Fibroblast of lung (primary cell): Measurements from ENCODE around the gene LDLRAD3. TPM values are rescaled to one million over a fixed set of nuclear protein-coding genes. Genes with fewer than 3 reads are reported as not detected.

ENCODE experiments used
- DNase-seq, 2 donors: peaks; one replicate each; pipeline versions ENCODE4 v3.0.0 to v3.0.0-alpha.2; 2010; ENCODE audit warnings: low read depth in 2 of 2
- H2AFZ ChIP-seq: 2 replicates; pipeline ENCODE4 v1.5.1; 2012; ENCODE audit warnings: low read length, control low read depth, inconsistent platforms
- H3K27ac ChIP-seq: 2 replicates; pipeline ENCODE4 v1.5.1; 2011; ENCODE audit warnings: low read length, control low read depth; ENCODE audit not compliant: insufficient read depth
- H3K27me3 ChIP-seq: 2 replicates; pipeline ENCODE4 v1.5.1; 2011; ENCODE audit warnings: mild to moderate bottlenecking, low read length; ENCODE audit not compliant: control insufficient read depth, insufficient read depth
- H3K36me3 ChIP-seq: 2 replicates; pipeline ENCODE4 v1.5.1; 2011; ENCODE audit warnings: low read length; ENCODE audit not compliant: control insufficient read depth, insufficient read depth
- H3K4me1 ChIP-seq: 2 replicates; pipeline ENCODE4 v1.5.1; 2011; ENCODE audit warnings: low read length; ENCODE audit not compliant: control insufficient read depth, insufficient read depth; ENCODE audit errors: extremely low read depth
- H3K4me2 ChIP-seq: 2 replicates; pipeline ENCODE4 v1.5.1; 2011; ENCODE audit warnings: low read length, control low read depth; ENCODE audit not compliant: insufficient read depth; ENCODE audit errors: extremely low read depth
- H3K4me3 ChIP-seq, 4 experiments: fragments of 200-600 bp in 1 of 4; sonication (generic) in 1 of 4; replicated peaks in 1 of 4; 2 replicates each; pipeline ENCODE4 v1.5.1; 2011 to 2016; ENCODE audit warnings: low read length in 4 of 4, low read depth in 3 of 4, mild to moderate bottlenecking in 3 of 4, control low read depth in 2 of 4, inconsistent platforms in 1 of 4, mixed read lengths in 1 of 4; ENCODE audit not compliant: insufficient read depth in 1 of 4; ENCODE audit errors: control extremely low read depth in 1 of 4
- H3K79me2 ChIP-seq: 2 replicates; pipeline ENCODE4 v1.5.1; 2012; ENCODE audit warnings: mild to moderate bottlenecking, low read length, inconsistent platforms; ENCODE audit not compliant: control insufficient read depth, insufficient read depth
- H3K9ac ChIP-seq: 2 replicates; pipeline ENCODE4 v1.5.1; 2011; ENCODE audit warnings: mild to moderate bottlenecking, low read length, control low read depth; ENCODE audit not compliant: insufficient read depth
- H3K9me3 ChIP-seq: 2 replicates; pipeline ENCODE4 v1.5.1; 2012; ENCODE audit warnings: low read depth, low read length; ENCODE audit not compliant: control insufficient read depth, insufficient read depth
- H4K20me1 ChIP-seq: 2 replicates; pipeline ENCODE4 v1.5.1; 2011; ENCODE audit warnings: low read length; ENCODE audit not compliant: control insufficient read depth, insufficient read depth; ENCODE audit errors: extremely low read depth
- CTCF ChIP-seq, 2 donors: IDR thresholded peaks in 1 of 2; conservative IDR thresholded peaks in 1 of 2; 1 replicate in 1 of 2; 2 replicates in 1 of 2; pipeline ENCODE4 v1.5.1; 2011 to 2012; ENCODE audit warnings: low read length in 2 of 2, control low read depth in 1 of 2, inconsistent platforms in 1 of 2, low read depth in 1 of 2, mild to moderate bottlenecking in 1 of 2
- EZH2 ChIP-seq: IDR thresholded peaks from 2 replicates; pipeline ENCODE4 v1.5.1; 2012; ENCODE audit warnings: low read length, control low read depth, mild to moderate bottlenecking; ENCODE audit errors: missing control alignments
- polyA plus RNA-seq, 2 donors: library from polyadenylated mRNA; depleted of rRNA in 1 of 2; stranded (reverse) in 1 of 2; unstranded in 1 of 2; fragments of >200 nt; gene quantifications; 2 replicates each; pipeline ENCODE4 v1.2.1, GENCODE V29; 2011 to 2012; ENCODE audit warnings: missing spikeins in 1 of 2
- total RNA-seq: library from RNA; depleted of rRNA; stranded (reverse); fragments of >200 nt; gene quantifications from 2 replicates; pipeline ENCODE4 v1.2.1, GENCODE V29; 2014

The LDLRAD3 gene
- total and polyA plus RNA-seq, 2 donors (not counting 1 experiment from before 2014, with no cell fraction given) = 3.8 to 7.8 TPM

DNA sequence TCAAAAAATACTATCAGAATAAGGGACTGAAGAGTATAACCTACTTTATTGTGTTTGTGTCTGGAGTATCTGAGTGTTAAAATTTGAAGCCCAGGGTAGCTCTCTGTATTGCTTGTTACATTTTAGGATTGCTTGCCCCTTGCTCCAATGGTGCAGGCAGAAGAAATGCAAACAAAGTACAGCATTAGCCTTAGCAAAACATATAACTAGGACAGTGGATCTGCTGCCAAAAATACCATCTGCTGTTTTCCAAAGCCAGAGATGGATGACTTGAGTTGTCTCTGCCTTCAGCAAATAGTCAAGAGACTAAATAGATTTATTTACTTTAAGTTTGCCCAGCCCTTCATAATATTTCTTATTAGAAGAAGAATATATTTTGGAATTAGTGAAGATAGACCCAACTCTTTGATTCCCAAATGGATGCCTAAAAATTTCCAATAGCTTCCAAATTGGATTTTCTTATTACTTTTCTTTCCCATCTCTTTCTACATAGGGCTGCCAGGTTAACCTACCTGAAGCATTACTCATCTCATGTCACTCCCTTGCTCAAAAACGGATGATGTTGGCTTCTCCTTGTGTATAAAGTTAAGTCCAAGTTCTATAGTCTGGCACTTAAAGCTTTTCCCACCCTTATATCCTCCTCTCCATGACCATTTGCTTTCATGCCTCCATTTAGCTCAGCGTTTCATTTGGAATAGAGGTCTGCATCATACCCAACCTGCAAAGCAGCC lies 66.3 kb downstream of the LDLRAD3 start:
- H3K79me2 ChIP-seq = no peaks in the 10 kb centered on the region
- no peaks in the 10 kb centered on the region for H4K20me1 ChIP-seq
- H3K4me3 ChIP-seq = peak overlapping the region in 1 of 4 experiments; percentile 43
- H3K36me3 ChIP-seq = no peaks in the 10 kb centered on the region
- no peak overlapping the region for H3K27ac ChIP-seq
- no peak overlapping the region for H2AFZ ChIP-seq
- DNase-seq = peak; percentile 31 to 80
- no peaks in the 10 kb centered on the region for H3K27me3 ChIP-seq
- TF ChIP-seq EZH2 (no peak), CTCF (conservative IDR thresholded peaks at IDR 0.05 in 1 of 2, IDR thresholded peaks at IDR 0.05 in 1 of 2; ENCODE audit: low read depth in 1 of 2, low read length in 2 of 2) (no peak)
- H3K4me2 ChIP-seq = peak overlapping the region; percentile 68
- H3K9me3 ChIP-seq = no peaks in the 10 kb centered on the region
- no peak overlapping the region for H3K9ac ChIP-seq
- peaks cover 11% of the 10 kb centered on the region for H3K4me1 ChIP-seq

- Histone ChIP-seq H3K4me1 (peaks cover 11% of the 10 kb centered on the region), H3K79me2 (no peaks in the 10 kb centered on the region), H3K4me2 (no peak overlapping the region), H3K9ac (no peak overlapping the region), H3K4me3 (no peak overlapping the region), H4K20me1 (no peaks in the 10 kb centered on the region), H3K36me3 (no peaks in the 10 kb centered on the region), H2AFZ (no peak overlapping the region), H3K9me3 (no peaks in the 10 kb centered on the region), H3K27ac (no peak overlapping the region), H3K27me3 (no peaks in the 10 kb centered on the region)
- TF ChIP-seq CTCF (conservative IDR thresholded peaks at IDR 0.05 in 1 of 2, IDR thresholded peaks at IDR 0.05 in 1 of 2; ENCODE audit: low read depth in 1 of 2, low read length in 2 of 2) (no peak), EZH2 (no peak)
- no peak for DNase-seq
Measured at GRCh38 chr11:36011574-36011973, 67.7 kb downstream of the LDLRAD3 start.

DNA sequence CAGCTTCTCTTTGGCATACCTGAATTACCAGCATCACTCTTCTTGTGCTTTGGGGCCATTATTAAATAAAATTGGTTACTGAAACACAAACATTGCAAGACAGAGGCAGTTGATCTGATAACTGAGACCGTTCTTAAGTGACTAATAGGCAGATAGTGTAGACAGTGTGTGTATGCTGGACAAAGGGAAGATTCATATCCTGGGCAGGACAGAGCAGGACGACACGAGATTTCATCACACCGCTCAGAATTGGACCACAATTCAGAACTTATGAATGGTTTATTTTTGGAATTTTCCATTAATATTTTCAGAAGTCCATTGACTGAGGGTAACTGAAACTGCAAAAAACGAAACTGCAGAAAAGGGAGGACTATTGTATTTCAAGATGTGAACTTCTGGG lies 68.6 kb downstream of the LDLRAD3 start:
- Histone ChIP-seq H3K79me2 (no peaks in the 10 kb centered on the region), H3K27ac (no peak overlapping the region), H3K4me1 (peaks cover 11% of the 10 kb centered on the region), H3K36me3 (no peaks in the 10 kb centered on the region), H3K9ac (no peak overlapping the region), H3K27me3 (no peaks in the 10 kb centered on the region), H2AFZ (no peak overlapping the region), H3K9me3 (no peaks in the 10 kb centered on the region), H3K4me2 (peak overlapping the region; percentile 47), H4K20me1 (no peaks in the 10 kb centered on the region), H3K4me3 (peak overlapping the region in 1 of 4 experiments; percentile 10)
- DNase-seq = peak; percentile 48 to 57
- TF ChIP-seq EZH2 (no peak), CTCF (conservative IDR thresholded peaks at IDR 0.05 in 1 of 2, IDR thresholded peaks at IDR 0.05 in 1 of 2; ENCODE audit: low read depth in 1 of 2, low read length in 2 of 2) (no peak)
